Kidney (tissue), 14 donors: ENCODE results near the gene PUM1. TPM values are rescaled to one million over a fixed set of nuclear protein-coding genes. Genes with fewer than 3 reads are reported as not detected.

Experiments used
- DNase-seq, 5 donors: peaks; one replicate each; pipeline ENCODE4 v3.0.0-alpha.2; 2013 to 2020
- FAIRE-seq: peaks from 2 replicates; lab custom pipeline; 2012; peaks lifted over from hg19 to GRCh38; lab: Jason Lieb, UNC
- H3K27ac ChIP-seq, 2 donors: one replicate each; pipeline ENCODE4 v1.7.0; 2013; ENCODE audit warnings: low read depth in 2 of 2, low read length in 2 of 2, inconsistent platforms in 1 of 2
- H3K27me3 ChIP-seq: one replicate; pipeline ENCODE4 v1.7.1; 2013; ENCODE audit warnings: low read length, inconsistent platforms; ENCODE audit not compliant: control insufficient read depth, insufficient read depth
- H3K36me3 ChIP-seq, 3 donors: one replicate each; pipeline versions ENCODE4 v1.7.0 to v1.7.1; 2013; ENCODE audit warnings: low read length in 3 of 3, control low read depth in 1 of 3, inconsistent platforms in 1 of 3; ENCODE audit not compliant: insufficient read depth in 3 of 3, control insufficient read depth in 2 of 3
- H3K4me1 ChIP-seq, 3 donors: one replicate each; pipeline versions ENCODE4 v1.7.0 to v1.7.1; 2013; ENCODE audit warnings: low read length in 3 of 3, inconsistent platforms in 1 of 3, low read depth in 1 of 3; ENCODE audit not compliant: control insufficient read depth in 2 of 3, insufficient read depth in 2 of 3
- H3K4me3 ChIP-seq, 3 donors: one replicate each; pipeline versions ENCODE4 v1.7.0 to v1.8.1; 2013; ENCODE audit warnings: low read length in 3 of 3, control low read depth in 1 of 3, inconsistent platforms in 1 of 3
- H3K9ac ChIP-seq, 3 donors: one replicate each; pipeline versions ENCODE4 v1.7.0 to v1.7.1; 2013; ENCODE audit warnings: low read length in 3 of 3, control low read depth in 1 of 3, inconsistent platforms in 1 of 3
- H3K9me3 ChIP-seq, 3 donors: one replicate each; pipeline versions ENCODE4 v1.7.0 to v1.7.1; 2013; ENCODE audit warnings: low read length in 3 of 3, control low read depth in 1 of 3, inconsistent platforms in 1 of 3; ENCODE audit not compliant: control insufficient read depth in 2 of 3, insufficient read depth in 1 of 3
- intact Hi-C: fragments of 100-400 bp; cut with DNase I; formaldehyde crosslinking; loops from one replicate; pipeline ENCODE4 v1.11.1; 2022
- polyA plus RNA-seq: library from polyadenylated mRNA; stranded (reverse); fragments of 350-450 nt; fragmentation: Illumina TruSeq; extraction: RNeasy Lipid Tissue Mini Kit (QIAGEN cat#74804); gene quantifications from one replicate; pipeline ENCODE4 v1.2.3, GENCODE V29; 2014; ENCODE audit warnings: low read depth, low replicate concordance; ENCODE audit not compliant: insufficient read depth
- total RNA-seq: library from RNA; stranded (reverse); fragmentation: NEBNext Ultra II Directional; extraction: Animal tissue kit (Norgen Biotek cat#: 25700); gene quantifications from one replicate; pipeline ENCODE4 v1.2.1, GENCODE V29; 2021
- TF ChIP-seq, protein P1 (sequence below): IDR thresholded peaks from 3 replicates; pipeline ENCODE4 v1.5.1; 2012; ENCODE audit warnings: mild to moderate bottlenecking, moderate library complexity, borderline replicate concordance; ENCODE audit not compliant: insufficient read depth; ENCODE audit errors: extremely low read depth
- donor health status: control.
- donor health status: control.
- donor health status: control.
- donor health status: control.
- donor health status: control.
- donor health status: DM: yes; HTN: yes; CAD: no.
- donor health status: Normal renal cell carcinoma (clear cell type).

The PUM1 gene
- total and polyA plus RNA-seq, 2 donors from 2014 or later, result 19.1 to 150 TPM

DNA sequence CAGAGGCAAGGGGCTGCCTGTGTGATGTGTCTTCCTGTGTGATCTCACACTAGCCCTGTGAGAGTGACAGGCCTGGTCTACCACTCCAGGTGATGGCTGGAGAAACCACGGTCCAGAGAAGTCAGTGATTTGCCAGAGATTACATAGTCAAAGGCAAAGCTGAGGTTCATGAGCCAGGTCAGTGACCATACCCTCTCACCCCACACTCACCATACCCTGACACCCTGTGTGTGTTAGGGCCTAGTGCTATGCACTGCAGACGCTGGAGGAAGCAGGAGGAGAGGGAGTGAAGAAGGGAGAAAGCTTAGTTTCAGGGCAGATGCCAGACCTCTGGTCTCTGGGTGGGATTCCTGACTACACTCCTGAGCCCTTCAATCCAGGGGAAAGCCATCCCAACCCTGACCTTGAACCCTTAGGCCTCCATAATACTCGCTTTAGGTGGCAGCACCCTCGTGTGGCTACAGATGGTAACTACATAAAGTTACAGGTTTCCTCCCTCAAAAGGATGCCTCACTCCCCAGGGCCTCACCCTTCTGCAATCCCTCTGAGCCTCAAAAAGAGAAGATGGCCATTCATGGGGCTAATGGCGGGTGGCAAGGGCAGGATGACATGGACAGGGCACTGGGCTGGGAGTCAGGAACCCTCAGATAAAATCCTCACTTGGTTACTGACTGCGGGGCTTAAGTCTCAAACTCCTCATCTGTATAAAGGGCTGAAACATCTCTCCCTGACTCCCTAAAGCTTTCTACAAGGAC, 136.2 kb downstream of the PUM1 start:
- FAIRE-seq (no peak), DNase-seq (peak in 2 of 5 donors; percentile 44 to 58)
- no peaks in the 10 kb centered on the region for H3K9me3 ChIP-seq
- H3K4me3 ChIP-seq, result no peak overlapping the region
- TF ChIP-seq, protein P1, sequence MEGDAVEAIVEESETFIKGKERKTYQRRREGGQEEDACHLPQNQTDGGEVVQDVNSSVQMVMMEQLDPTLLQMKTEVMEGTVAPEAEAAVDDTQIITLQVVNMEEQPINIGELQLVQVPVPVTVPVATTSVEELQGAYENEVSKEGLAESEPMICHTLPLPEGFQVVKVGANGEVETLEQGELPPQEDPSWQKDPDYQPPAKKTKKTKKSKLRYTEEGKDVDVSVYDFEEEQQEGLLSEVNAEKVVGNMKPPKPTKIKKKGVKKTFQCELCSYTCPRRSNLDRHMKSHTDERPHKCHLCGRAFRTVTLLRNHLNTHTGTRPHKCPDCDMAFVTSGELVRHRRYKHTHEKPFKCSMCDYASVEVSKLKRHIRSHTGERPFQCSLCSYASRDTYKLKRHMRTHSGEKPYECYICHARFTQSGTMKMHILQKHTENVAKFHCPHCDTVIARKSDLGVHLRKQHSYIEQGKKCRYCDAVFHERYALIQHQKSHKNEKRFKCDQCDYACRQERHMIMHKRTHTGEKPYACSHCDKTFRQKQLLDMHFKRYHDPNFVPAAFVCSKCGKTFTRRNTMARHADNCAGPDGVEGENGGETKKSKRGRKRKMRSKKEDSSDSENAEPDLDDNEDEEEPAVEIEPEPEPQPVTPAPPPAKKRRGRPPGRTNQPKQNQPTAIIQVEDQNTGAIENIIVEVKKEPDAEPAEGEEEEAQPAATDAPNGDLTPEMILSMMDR, result peak; percentile 58
- H3K27me3 ChIP-seq, result no peaks in the 10 kb centered on the region
- H3K4me1 ChIP-seq, result no peaks in the 10 kb centered on the region
- intact Hi-C loops, result no loop called here
- peaks cover 9 to 15% (median 10%) of the 10 kb centered on the region in 3 donors for H3K36me3 ChIP-seq
- H3K9ac ChIP-seq, result no peak overlapping the region
- H3K27ac ChIP-seq, result no peak overlapping the region

DNA sequence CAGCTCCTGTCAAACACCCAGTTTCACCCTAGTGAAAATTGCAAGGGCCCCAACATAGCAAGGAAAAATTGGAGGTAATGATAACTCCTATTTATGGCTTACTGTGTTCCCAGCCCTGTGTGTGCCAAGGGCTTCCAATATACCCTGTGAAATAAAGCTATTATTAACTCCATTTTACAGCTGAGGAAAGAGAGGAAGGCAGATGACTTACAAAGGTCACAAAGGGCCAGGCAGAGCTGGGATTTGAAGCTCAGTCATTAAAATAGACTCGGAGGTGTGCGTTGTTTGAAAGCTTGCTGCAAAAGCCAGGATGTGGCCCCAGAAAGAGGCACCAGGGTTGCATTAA, 136.8 kb downstream of the PUM1 start:
- no peak for FAIRE-seq
- Histone ChIP-seq H3K27me3 (no peaks in the 10 kb centered on the region), H3K4me1 (no peaks in the 10 kb centered on the region), H3K9me3 (no peaks in the 10 kb centered on the region), H3K27ac (no peak overlapping the region), H3K9ac (no peak overlapping the region), H3K36me3 (peaks cover 7 to 9% (median 8%) of the 10 kb centered on the region in 3 donors), H3K4me3 (no peak overlapping the region)
- TF ChIP-seq, protein P1, result no peak
- intact Hi-C loops, result no loop called here
- DNase-seq, result no peak

DNA sequence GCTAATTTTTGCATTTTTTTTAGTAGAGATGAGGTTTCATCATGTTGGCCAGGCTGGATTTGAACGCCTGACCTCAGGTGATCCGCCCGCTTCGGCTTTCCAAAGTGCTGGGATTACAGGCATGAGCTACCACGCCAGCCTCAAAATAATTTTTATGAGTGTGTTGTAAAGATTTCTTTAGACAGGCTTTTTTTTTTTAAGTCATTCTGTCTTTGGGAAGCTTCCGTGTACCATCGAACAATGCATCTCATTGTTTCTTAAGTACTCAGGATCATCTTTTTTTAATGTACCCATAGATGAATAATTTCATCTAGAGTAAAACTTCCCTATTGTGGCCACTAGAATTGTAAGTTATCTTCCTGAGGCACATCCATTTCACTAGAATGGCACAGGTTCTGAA, 137.3 kb downstream of the PUM1 start:
- no peak for DNase-seq
- Histone ChIP-seq H3K9ac (no peak overlapping the region), H3K9me3 (no peaks in the 10 kb centered on the region), H3K4me3 (no peak overlapping the region), H3K36me3 (peaks cover 3 to 7% (median 4%) of the 10 kb centered on the region in 3 donors), H3K27me3 (no peaks in the 10 kb centered on the region), H3K27ac (no peak overlapping the region), H3K4me1 (no peaks in the 10 kb centered on the region)
- intact Hi-C loops, result no loop called here
- FAIRE-seq, result no peak
- TF ChIP-seq, protein P1, result no peak
